Upper lobe of left lung (tissue), 6 donors: ENCODE results near the gene CLCN2. TPM values are rescaled to one million over a fixed set of nuclear protein-coding genes. Genes with fewer than 3 reads are reported as not detected.

Experiments
- ATAC-seq, 2 donors: fragments of 200-7000 bp; cut with Tn5 transposase; one replicate each; pipeline ENCODE4 v1.9.1; 2022; ENCODE audit warnings: mild to moderate bottlenecking in 2 of 2, moderate library complexity in 2 of 2; ENCODE audit not compliant: low FRiP score in 2 of 2
- DNase-seq, 2 donors: peaks; one replicate each; pipeline ENCODE4 v3.0.0-alpha.2; 2019 to 2020
- H3K27ac ChIP-seq, 4 donors: fragments of 200-600 bp; sonication (generic); one replicate each; pipeline ENCODE4 v1.5.1; 2016 to 2019
- H3K27me3 ChIP-seq, 4 donors: fragments of 200-600 bp; sonication (generic); one replicate each; pipeline ENCODE4 v1.5.1; 2017 to 2019
- H3K36me3 ChIP-seq, 4 donors: fragments of 200-600 bp; sonication (generic); one replicate each; pipeline ENCODE4 v1.5.1; 2016 to 2019
- H3K4me1 ChIP-seq, 4 donors: fragments of 200-600 bp; sonication (generic); one replicate each; pipeline ENCODE4 v1.5.1; 2018 to 2019
- H3K4me3 ChIP-seq, 4 donors: fragments of 200-600 bp; sonication (generic); one replicate each; pipeline ENCODE4 v1.5.1; 2017 to 2019; ENCODE audit warnings: mild to moderate bottlenecking in 2 of 4, moderate library complexity in 1 of 4
- H3K9me3 ChIP-seq, 4 donors: fragments of 200-600 bp; sonication (generic); one replicate each; pipeline ENCODE4 v1.5.1; 2018 to 2019
- EP300 ChIP-seq, 4 donors: sonication (generic); formaldehyde crosslinking; IDR thresholded peaks; one replicate each; pipeline ENCODE4 v1.5.1; 2017; ENCODE audit warnings: antibody characterized with exemption in 4 of 4, control low read depth in 2 of 4
- POLR2A ChIP-seq, 4 donors: fragments of 450-650 bp; IDR thresholded peaks; one replicate each; pipeline ENCODE4 v1.5.1; 2016 to 2017; ENCODE audit warnings: antibody characterized with exemption in 4 of 4, mild to moderate bottlenecking in 2 of 4
- POLR2AphosphoS5 ChIP-seq, 2 donors: sonication (generic); formaldehyde crosslinking; IDR thresholded peaks; one replicate each; pipeline ENCODE4 v1.5.1; 2017; ENCODE audit warnings: antibody characterized with exemption in 2 of 2
- WGBS, 2 donors: methylation state at CpG; one replicate each; pipeline ENCODE4 v1.1.5; 2017 to 2018; 5-methylcytosine and 5-hydroxymethylcytosine counted together
- total RNA-seq, 6 donors: library from RNA; depleted of rRNA in 4 of 6; stranded (reverse); fragments of >200 nt in 4 of 6; gene quantifications; one replicate each; pipeline versions ENCODE4 v1.1.0 to v1.2.1, GENCODE V29; 2016 to 2021
- TF ChIP-seq, protein P1 (sequence below), 6 experiments: fragments of 450-650 bp in 4 of 6; fragments of 200-600 bp in 2 of 6; sonication (generic) in 2 of 6; IDR thresholded peaks; one replicate each; pipeline ENCODE4 v1.5.1; 2016 to 2019; ENCODE audit warnings: antibody characterized with exemption in 6 of 6
- donor health status: DM: no; HTN: no; CAD: no; lungs with moderate emphysema.
- donor health status: DM: no; HTN: yes; CAD: no; lungs with severe emphysema.

CLCN2 gene
- total RNA-seq, result 10 to 100 TPM in 1 of 6 donors, 1 to 10 TPM in 5; 3.0 to 14.7 (median 5.3) TPM

DNA sequence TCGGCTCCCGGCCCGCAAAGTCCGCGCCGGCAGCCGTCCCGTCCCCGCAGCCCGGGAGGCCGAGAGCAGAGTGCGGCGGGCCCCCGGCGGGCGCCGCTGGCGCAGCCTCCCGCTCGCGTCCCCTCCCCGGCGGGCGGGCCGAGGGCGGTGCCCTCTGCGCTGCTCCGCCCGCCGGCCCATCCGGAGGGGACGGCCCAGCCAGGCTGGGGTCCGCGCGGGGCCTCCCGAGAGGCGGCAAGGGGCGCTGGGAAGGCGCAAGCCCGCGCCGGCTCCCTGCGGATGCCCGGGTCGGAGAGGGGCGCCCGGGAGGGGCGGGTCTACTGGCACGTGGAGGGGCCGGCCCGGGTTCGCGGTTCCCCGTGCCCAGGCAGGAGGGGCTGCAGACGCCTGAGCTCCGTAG lies at the start of gene CLCN2, which contains the start of gene POLR2H:
Gene CLCN2 (minus strand): TSS at position 74 of the 400 bp plus-strand sequence. CDS start 126 bp downstream, outside the sequence.
Gene POLR2H (plus strand): TSS at position 179 of the 400 bp plus-strand sequence. CDS start 1,783 bp downstream, outside the sequence.
- peaks cover 21 to 26% (median 24%) of the 10 kb centered on the region in 4 donors for H3K4me1 ChIP-seq
- H3K36me3 ChIP-seq, result peaks cover 0 to 18% (median 13%) of the 10 kb centered on the region in 4 donors
- H3K9me3 ChIP-seq, result no peaks in the 10 kb centered on the region
- 0% methylated on average over 1 of the region's 56 CpGs; no CpG with 5 or more reads in 1 of the 2 donors for WGBS, 2 donors
- no peaks in the 10 kb centered on the region for H3K27me3 ChIP-seq
- TF ChIP-seq POLR2AphosphoS5 (IDR thresholded peaks at IDR 0.05) (peak; percentile 37 to 72), POLR2A (IDR thresholded peaks at IDR 0.05) (peak in 2 of 4 donors; percentile 70 to 72), EP300 (IDR thresholded peaks at IDR 0.05) (no peak)
- TF ChIP-seq, protein P1, sequence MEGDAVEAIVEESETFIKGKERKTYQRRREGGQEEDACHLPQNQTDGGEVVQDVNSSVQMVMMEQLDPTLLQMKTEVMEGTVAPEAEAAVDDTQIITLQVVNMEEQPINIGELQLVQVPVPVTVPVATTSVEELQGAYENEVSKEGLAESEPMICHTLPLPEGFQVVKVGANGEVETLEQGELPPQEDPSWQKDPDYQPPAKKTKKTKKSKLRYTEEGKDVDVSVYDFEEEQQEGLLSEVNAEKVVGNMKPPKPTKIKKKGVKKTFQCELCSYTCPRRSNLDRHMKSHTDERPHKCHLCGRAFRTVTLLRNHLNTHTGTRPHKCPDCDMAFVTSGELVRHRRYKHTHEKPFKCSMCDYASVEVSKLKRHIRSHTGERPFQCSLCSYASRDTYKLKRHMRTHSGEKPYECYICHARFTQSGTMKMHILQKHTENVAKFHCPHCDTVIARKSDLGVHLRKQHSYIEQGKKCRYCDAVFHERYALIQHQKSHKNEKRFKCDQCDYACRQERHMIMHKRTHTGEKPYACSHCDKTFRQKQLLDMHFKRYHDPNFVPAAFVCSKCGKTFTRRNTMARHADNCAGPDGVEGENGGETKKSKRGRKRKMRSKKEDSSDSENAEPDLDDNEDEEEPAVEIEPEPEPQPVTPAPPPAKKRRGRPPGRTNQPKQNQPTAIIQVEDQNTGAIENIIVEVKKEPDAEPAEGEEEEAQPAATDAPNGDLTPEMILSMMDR (IDR thresholded peaks at IDR 0.05), result no peak
- ATAC-seq (peak; percentile 16 to 78), DNase-seq (peak; percentile 61 to 93)
- H3K27ac ChIP-seq, result peak within 1 kb of the TSS; percentile 96 to 99 (median 98)
- H3K4me3 ChIP-seq, result peak within 1 kb of the TSS; percentile 67 to 96 (median 84)

GRCh38 chr3:184409946-184410500 lies 48.6 kb upstream of the CLCN2 start:
- ATAC-seq, result no peak
- Histone ChIP-seq H3K27ac (no peak overlapping the region), H3K4me1 (no peaks in the 10 kb centered on the region), H3K36me3 (no peaks in the 10 kb centered on the region), H3K27me3 (no peaks in the 10 kb centered on the region), H3K9me3 (no peaks in the 10 kb centered on the region), H3K4me3 (no peak overlapping the region)
- DNase-seq, result no peak
- WGBS, 2 donors, result 78 to 93% methylated on average over 9 to 12 of the region's 12 CpGs
- TF ChIP-seq, protein P1 (IDR thresholded peaks at IDR 0.05), result no peak
- TF ChIP-seq POLR2AphosphoS5 (IDR thresholded peaks at IDR 0.05), result no peak
- no peak for TF ChIP-seq EP300 (IDR thresholded peaks at IDR 0.05)
- no peak for TF ChIP-seq POLR2A (IDR thresholded peaks at IDR 0.05)

DNA sequence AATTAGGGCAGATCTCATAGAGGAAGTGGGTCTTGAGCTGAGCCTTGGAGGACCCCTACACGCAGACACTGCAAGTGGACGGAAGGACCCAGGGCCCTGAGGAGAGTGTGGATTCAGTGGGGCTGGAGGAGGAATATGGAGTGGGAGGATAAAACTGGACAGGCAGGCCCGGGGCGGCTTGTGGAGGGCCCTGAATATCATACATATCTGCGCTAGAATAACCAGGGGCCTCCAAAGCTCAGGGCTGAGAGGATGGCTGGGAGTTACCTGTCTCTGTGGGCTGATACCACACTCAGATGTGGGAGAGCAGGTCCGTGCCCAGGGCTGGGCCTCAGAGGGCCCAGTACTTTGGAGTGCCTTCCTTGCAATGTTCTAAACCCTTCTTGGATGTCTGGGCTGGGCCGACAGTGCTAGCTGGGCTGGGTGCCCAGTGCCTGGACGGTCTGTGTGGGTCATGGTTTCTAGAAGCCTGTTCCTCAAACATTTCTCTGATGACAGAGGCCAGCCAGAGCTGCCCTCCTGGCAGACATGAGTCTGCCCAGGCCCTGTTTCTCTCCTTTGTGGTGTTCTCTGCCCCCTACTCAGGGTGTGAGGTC lies 48.0 kb upstream of the CLCN2 start:
- H3K4me3 ChIP-seq, result no peak overlapping the region
- TF ChIP-seq POLR2A (IDR thresholded peaks at IDR 0.05) (no peak), EP300 (IDR thresholded peaks at IDR 0.05) (no peak), POLR2AphosphoS5 (IDR thresholded peaks at IDR 0.05) (no peak)
- TF ChIP-seq, protein P1 (IDR thresholded peaks at IDR 0.05), result no peak
- 86 to 91% methylated on average over 6 to 8 of the region's 8 CpGs for WGBS, 2 donors
- no peaks in the 10 kb centered on the region for H3K4me1 ChIP-seq
- no peaks in the 10 kb centered on the region for H3K9me3 ChIP-seq
- H3K27me3 ChIP-seq, result no peaks in the 10 kb centered on the region
- no peaks in the 10 kb centered on the region for H3K36me3 ChIP-seq
- no peak overlapping the region for H3K27ac ChIP-seq
- ATAC-seq (peak; percentile 30 to 35), DNase-seq (no peak)

- H3K36me3 ChIP-seq, result no peaks in the 10 kb centered on the region
- no peak overlapping the region for H3K27ac ChIP-seq
- DNase-seq (no peak), ATAC-seq (no peak)
- H3K27me3 ChIP-seq, result no peaks in the 10 kb centered on the region
- no peaks in the 10 kb centered on the region for H3K9me3 ChIP-seq
- 74% methylated on average over 20 of the region's 20 CpGs for WGBS, 2 donors
- TF ChIP-seq POLR2AphosphoS5 (IDR thresholded peaks at IDR 0.05) (no peak), EP300 (IDR thresholded peaks at IDR 0.05) (no peak), POLR2A (IDR thresholded peaks at IDR 0.05) (no peak)
- TF ChIP-seq, protein P1 (IDR thresholded peaks at IDR 0.05), result no peak
- H3K4me3 ChIP-seq, result no peak overlapping the region
- no peaks in the 10 kb centered on the region for H3K4me1 ChIP-seq
Observed at GRCh38 chr3:184405075-184406030, 43.9 kb upstream of the CLCN2 start.
